HL-60 (cell line): ENCODE measurements around the gene NPAS2.

Source experiments
- DNase-seq, 2 experiments: peaks; one replicate each; pipeline ENCODE4 v3.0.0-alpha.2; 2010 to 2020; ENCODE audit warnings: low read depth in 1 of 2, low spot score in 1 of 2
- H3K27ac ChIP-seq: fragments of 250-450 bp; sonication (Bioruptor Pico); replicated peaks from 2 replicates; pipeline ENCODE4 v1.5.1; 2020; ENCODE audit warnings: mild to moderate bottlenecking, moderate library complexity
- H3K27me3 ChIP-seq: fragments of 250-450 bp; sonication (Bioruptor Pico); 2 replicates; pipeline ENCODE4 v1.5.1; 2021; ENCODE audit warnings: mild to moderate bottlenecking, moderate library complexity; ENCODE audit not compliant: insufficient read depth, poor library complexity, severe bottlenecking
- H3K4me3 ChIP-seq: replicated peaks from 2 replicates; pipeline ENCODE4 v1.5.1; 2011; ENCODE audit warnings: mild to moderate bottlenecking, control low read depth, low read length; ENCODE audit not compliant: insufficient read depth
- GABPA ChIP-seq: IDR thresholded peaks from 2 replicates; pipeline ENCODE4 v1.6.1; 2012; ENCODE audit warnings: low read depth
- POLR2AphosphoS5 ChIP-seq: IDR thresholded peaks from 2 replicates; pipeline ENCODE4 v1.6.1; 2012; ENCODE audit warnings: low read depth
- REST ChIP-seq: IDR thresholded peaks from 2 replicates; pipeline ENCODE4 v1.6.1; 2012; ENCODE audit warnings: low read depth; ENCODE audit not compliant: insufficient replicate concordance
- SPI1 ChIP-seq: IDR thresholded peaks from 2 replicates; pipeline ENCODE4 v1.6.1; 2012; ENCODE audit warnings: low read depth, mild to moderate bottlenecking, borderline replicate concordance
- TF ChIP-seq, protein P1 (sequence below): IDR thresholded peaks from one replicate; pipeline ENCODE4 v1.5.1; 2011; ENCODE audit warnings: low read length, control low read depth, inconsistent platforms; ENCODE audit not compliant: insufficient read depth

The NPAS2 gene

GRCh38 chr2:101040072-101040471, 220.1 kb downstream of the NPAS2 start:
- no peak for DNase-seq
- Histone ChIP-seq H3K27me3 (no peaks in the 10 kb centered on the region), H3K27ac (no peak overlapping the region), H3K4me3 (no peak overlapping the region)
- TF ChIP-seq GABPA (no peak), POLR2AphosphoS5 (no peak), SPI1 (no peak), REST (no peak)
- TF ChIP-seq, protein P1, sequence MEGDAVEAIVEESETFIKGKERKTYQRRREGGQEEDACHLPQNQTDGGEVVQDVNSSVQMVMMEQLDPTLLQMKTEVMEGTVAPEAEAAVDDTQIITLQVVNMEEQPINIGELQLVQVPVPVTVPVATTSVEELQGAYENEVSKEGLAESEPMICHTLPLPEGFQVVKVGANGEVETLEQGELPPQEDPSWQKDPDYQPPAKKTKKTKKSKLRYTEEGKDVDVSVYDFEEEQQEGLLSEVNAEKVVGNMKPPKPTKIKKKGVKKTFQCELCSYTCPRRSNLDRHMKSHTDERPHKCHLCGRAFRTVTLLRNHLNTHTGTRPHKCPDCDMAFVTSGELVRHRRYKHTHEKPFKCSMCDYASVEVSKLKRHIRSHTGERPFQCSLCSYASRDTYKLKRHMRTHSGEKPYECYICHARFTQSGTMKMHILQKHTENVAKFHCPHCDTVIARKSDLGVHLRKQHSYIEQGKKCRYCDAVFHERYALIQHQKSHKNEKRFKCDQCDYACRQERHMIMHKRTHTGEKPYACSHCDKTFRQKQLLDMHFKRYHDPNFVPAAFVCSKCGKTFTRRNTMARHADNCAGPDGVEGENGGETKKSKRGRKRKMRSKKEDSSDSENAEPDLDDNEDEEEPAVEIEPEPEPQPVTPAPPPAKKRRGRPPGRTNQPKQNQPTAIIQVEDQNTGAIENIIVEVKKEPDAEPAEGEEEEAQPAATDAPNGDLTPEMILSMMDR, result no peak

- Histone ChIP-seq H3K27me3 (no peaks in the 10 kb centered on the region), H3K27ac (no peak overlapping the region), H3K4me3 (no peak overlapping the region)
- no peak for TF ChIP-seq SPI1
- TF ChIP-seq, protein P1, result no peak
- TF ChIP-seq REST, result no peak
- TF ChIP-seq GABPA, result no peak
- no peak for TF ChIP-seq POLR2AphosphoS5
- DNase-seq, result peak; percentile 18 to 39
Observed at GRCh38 chr2:101040761-101041160, 220.8 kb downstream of the NPAS2 start.

- Histone ChIP-seq H3K4me3 (no peak overlapping the region), H3K27me3 (no peaks in the 10 kb centered on the region), H3K27ac (peak overlapping the region; percentile 23; the same call in 1 of the 2 replicates)
- TF ChIP-seq SPI1, result peak; percentile 94
- TF ChIP-seq, protein P1, result no peak
- peak; percentile 42 to 69 for DNase-seq
Observed at GRCh38 chr2:101041413-101041812, 221.5 kb downstream of the NPAS2 start.

DNA sequence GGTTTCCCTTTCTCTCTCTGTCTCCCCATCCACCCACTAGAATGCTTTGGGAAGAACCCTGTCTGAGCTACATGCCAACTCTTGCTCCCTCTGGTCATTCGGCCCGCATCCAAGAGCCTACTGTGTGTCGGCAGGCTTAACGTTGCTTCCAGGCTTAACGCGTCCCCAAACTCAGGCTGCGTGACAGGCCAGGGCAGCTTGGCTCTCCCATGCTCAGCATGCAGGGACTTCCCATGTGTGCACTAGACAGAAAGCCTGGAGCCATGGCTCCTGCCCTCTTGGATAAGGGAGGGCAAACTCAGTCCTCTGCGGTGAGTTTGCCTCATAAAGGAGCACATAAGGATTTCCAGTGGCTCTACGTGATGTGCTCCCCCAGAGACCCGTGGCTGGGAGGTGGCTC, 225.4 kb downstream of the NPAS2 start:
- H3K4me3 ChIP-seq, result no peak overlapping the region
- H3K27ac ChIP-seq, result no peak overlapping the region
- H3K27me3 ChIP-seq, result no peaks in the 10 kb centered on the region
- DNase-seq, result no peak
- TF ChIP-seq SPI1 (no peak), REST (no peak), GABPA (no peak), POLR2AphosphoS5 (no peak)
- TF ChIP-seq, protein P1, result no peak
